Kidney epithelial cell (primary cell): ENCODE data around the gene TTC6. TPM values are rescaled to one million over a fixed set of nuclear protein-coding genes. Genes with fewer than 3 reads are reported as not detected.

Experiments
- DNase-seq: peaks from one replicate; pipeline ENCODE4 v3.0.0-alpha.2; 2010; ENCODE audit warnings: low read depth
- H3K27me3 ChIP-seq: 2 replicates; pipeline ENCODE4 v1.6.0; 2011; ENCODE audit warnings: low read length; ENCODE audit not compliant: control insufficient read depth, insufficient read depth
- H3K36me3 ChIP-seq: 2 replicates; pipeline ENCODE4 v1.5.1; 2011; ENCODE audit warnings: low read length; ENCODE audit not compliant: control insufficient read depth, insufficient read depth
- H3K4me3 ChIP-seq: 2 replicates; pipeline ENCODE4 v1.5.1; 2011; ENCODE audit warnings: low read depth, mild to moderate bottlenecking, control low read depth, low read length
- CTCF ChIP-seq: IDR thresholded peaks from 2 replicates; pipeline ENCODE4 v1.5.1; 2011; ENCODE audit warnings: mild to moderate bottlenecking, moderate library complexity, low read length, control low read depth, inconsistent platforms; ENCODE audit not compliant: insufficient read depth, poor library complexity, severe bottlenecking
- total RNA-seq: library from RNA; depleted of rRNA; stranded (reverse); fragments of >200 nt; gene quantifications from 2 replicates; pipeline ENCODE4 v1.2.3, GENCODE V29; 2015

The TTC6 gene
- total RNA-seq, 1 donor from 2014 or later, result 0.13 TPM

GRCh38 chr14:37587131-37587803, 8.2 kb upstream of the TTC6 start:
- H3K36me3 ChIP-seq, result no peaks in the 10 kb centered on the region
- peaks cover 77% of the 10 kb centered on the region for H3K27me3 ChIP-seq
- no peak for DNase-seq
- no peak overlapping the region for H3K4me3 ChIP-seq
- no peak for TF ChIP-seq CTCF

GRCh38 chr14:37587881-37588666, 7.4 kb upstream of the TTC6 start:
- TF ChIP-seq CTCF, result no peak
- Histone ChIP-seq H3K27me3 (peaks cover 85% of the 10 kb centered on the region), H3K4me3 (no peak overlapping the region), H3K36me3 (no peaks in the 10 kb centered on the region)
- no peak for DNase-seq

- no peaks in the 10 kb centered on the region for H3K36me3 ChIP-seq
- no peak for TF ChIP-seq CTCF
- DNase-seq, result no peak
- no peak overlapping the region for H3K4me3 ChIP-seq
- peaks cover 85% of the 10 kb centered on the region for H3K27me3 ChIP-seq
Observed at GRCh38 chr14:37588667-37588955, 6.8 kb upstream of the TTC6 start.

GRCh38 chr14:37588956-37589714, 6.3 kb upstream of the TTC6 start:
- peaks cover 82% of the 10 kb centered on the region for H3K27me3 ChIP-seq
- no peak overlapping the region for H3K4me3 ChIP-seq
- no peak for DNase-seq
- H3K36me3 ChIP-seq, result no peaks in the 10 kb centered on the region
- no peak for TF ChIP-seq CTCF

- no peak for DNase-seq
- Histone ChIP-seq H3K4me3 (no peak overlapping the region), H3K27me3 (peaks cover 78% of the 10 kb centered on the region), H3K36me3 (no peaks in the 10 kb centered on the region)
- no peak for TF ChIP-seq CTCF
Observed at GRCh38 chr14:37589715-37590427, 5.6 kb upstream of the TTC6 start.
